ENCODE results near the gene FANCM.

The FANCM gene

DNA sequence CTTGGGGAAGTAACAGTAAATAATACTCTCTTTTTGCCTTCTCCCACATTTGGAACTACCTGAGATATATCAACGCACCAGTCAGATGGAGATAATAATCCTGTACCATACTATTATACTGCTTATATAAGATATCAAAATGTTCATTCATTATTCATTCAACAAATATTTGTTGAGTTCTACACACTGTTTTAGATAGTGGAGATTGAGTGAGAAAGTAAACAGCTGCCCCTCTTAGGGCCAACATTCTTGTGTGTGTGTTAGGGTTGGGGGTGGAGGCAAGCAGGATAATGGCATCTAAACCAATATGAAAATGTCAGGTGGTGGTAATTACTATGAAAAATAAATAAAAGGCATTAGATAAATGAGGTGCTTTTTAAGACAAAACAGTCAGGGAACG is 103.3 kb downstream of the FANCM start:
- no peak for DNase-seq

DNA sequence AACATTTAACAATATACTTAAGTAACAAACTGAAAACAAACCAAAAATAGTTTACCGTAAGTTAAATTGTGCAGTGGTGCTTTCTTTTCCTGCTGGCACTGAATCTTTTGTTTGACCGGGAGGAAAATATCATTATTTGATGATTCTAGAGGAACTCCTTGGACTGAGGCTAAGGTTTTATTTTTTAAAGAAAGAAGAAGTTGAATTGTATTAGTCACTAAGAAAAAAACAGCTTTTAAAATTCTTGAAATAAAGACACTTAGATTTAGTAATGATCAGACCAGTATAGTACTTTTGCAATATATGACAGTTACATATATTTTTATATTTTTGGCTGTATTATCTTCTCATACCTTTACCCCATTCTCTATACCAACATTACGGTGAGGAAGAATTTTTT is 107.0 kb downstream of the FANCM start:
- no peak for DNase-seq

DNA sequence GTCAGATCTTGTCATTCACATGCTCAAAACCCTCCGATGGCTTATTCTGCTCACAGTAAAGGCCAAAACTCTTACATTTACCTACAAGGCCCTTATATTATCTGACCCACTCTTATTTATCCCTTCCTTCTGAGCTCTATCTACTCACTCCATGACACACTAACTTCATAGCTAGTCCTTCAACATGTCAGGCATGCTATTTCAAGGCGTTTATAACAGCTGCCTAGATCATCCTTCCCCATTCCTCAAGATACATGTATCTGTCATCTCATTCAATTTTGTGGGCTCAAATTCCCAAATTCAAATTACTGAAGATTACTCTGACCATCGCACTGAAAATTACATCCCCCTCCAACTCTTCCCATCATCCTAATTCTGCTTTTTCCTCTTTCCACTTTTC is 110.4 kb downstream of the FANCM start:
- no peak for DNase-seq

DNA sequence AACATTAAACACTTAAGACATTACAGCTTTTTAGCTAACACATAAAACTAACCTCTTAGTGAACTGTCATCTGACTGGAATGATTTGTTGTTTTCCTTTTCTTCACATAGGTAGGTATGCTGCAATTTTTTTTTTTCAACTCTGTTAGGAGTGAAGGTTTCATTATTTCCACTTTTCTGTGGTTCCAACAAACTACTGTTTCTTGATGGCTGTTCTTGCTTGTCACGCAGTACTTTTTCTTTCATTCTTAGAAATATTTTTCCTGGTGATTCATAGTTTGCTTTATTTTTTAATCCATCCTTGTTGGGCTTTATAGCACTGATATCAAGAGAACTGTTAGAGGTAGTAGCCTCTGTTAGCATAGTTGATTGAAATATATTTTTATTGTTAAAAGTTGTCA is 111.0 kb downstream of the FANCM start:
- no peak for DNase-seq

DNA sequence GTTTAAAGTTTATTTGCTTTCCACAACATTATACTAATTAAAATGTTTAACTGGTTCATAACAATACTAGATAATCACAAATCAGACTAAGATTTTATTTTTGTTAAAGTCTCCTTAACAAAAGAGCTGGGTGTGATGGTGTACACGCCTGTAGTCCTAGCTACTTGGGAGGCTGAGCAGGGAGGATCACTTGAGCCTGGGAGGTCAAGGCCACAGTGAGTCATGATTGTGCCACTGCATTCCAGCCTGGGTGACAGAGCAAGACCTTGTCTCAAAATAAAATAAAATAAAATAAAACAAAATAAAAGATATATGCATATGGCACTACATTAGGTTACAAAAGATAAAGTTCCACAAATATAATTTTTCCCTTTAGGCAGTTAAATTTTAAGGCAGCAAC is 111.7 kb downstream of the FANCM start:
- no peak for DNase-seq

DNA sequence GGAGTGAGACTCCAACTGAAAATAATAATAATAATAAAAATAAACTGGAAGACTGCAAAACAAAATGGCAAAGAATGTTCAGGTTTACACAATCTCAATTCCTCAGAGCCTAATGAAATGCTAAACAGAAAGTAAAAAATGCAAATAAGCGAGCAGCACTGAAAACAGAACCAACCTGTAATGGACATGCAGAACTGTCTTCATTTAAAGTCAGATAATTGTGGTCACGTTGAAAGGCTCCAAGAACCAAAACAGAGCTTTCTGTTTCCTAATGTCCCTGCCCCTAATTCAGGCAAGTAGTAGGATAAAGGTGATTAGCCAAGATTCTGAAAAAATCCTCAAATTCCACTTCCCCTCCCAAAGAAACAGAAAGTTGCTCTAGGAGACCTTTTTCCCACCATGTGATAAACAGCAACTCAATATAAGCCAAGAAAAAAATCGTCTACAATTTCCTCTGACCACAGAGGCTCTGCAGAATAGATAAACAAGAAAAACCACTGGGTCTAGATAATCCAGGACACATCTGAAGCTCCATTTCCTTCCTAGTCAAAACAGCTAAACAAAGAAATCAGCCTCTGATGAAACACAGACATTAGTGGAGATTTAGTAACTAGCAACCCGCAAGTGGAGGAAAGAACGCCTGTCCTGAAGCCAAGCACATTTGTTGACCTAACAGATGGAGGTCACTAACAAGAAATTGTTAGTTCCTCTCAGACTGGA is 114.3 kb downstream of the FANCM start:
- DNase-seq = peak; percentile 19

Data from CD4-positive, alpha-beta T cell treated with Interleukin-12 subunit alpha and Interleukin-12 subunit beta, for 1 hour (primary cell).